WTC11 (cell line): ENCODE results near the gene MYO7B. TPM values are rescaled to one million over a fixed set of nuclear protein-coding genes. Genes with fewer than 3 reads are reported as not detected.

Experiments
- ATAC-seq: fragments of 200-7000 bp; cut with Tn5 transposase; 2 replicates; pipeline ENCODE4 v1.10.0; 2021; ENCODE audit warnings: mild to moderate bottlenecking, moderate library complexity
- CTCF ChIA-PET: fragments of 300-600 bp; sonication (Branson Sonifier 250); formaldehyde crosslinking; loops from one replicate; lab custom pipeline; 2021; ENCODE audit warnings: antibody characterized with exemption; lab: Charles Lee
- POLR2A ChIA-PET: fragments of 350-600 bp; sonication (Branson Sonifier 250); formaldehyde crosslinking; loops from one replicate; lab custom pipeline; 2021; ENCODE audit warnings: antibody characterized with exemption; lab: Charles Lee
- DNase-seq: peaks from one replicate; pipeline ENCODE4 v3.0.0; 2021; ENCODE audit warnings: low spot score
- H3K27ac Mint-ChIP-seq: 2 replicates; pipeline ENCODE4 v1.8.0; 2021; ENCODE audit warnings: mixed read lengths
- H3K27me3 Mint-ChIP-seq: 2 replicates; pipeline ENCODE4 v1.8.0; 2021; ENCODE audit warnings: low read depth, mild to moderate bottlenecking, moderate library complexity, mixed read lengths
- H3K36me3 Mint-ChIP-seq: 2 replicates; pipeline ENCODE4 v1.8.0; 2021; ENCODE audit warnings: mixed read lengths
- H3K4me1 Mint-ChIP-seq: 2 replicates; pipeline ENCODE4 v1.8.0; 2022; ENCODE audit warnings: mixed read lengths
- H3K4me3 Mint-ChIP-seq: 2 replicates; pipeline ENCODE4 v1.8.0; 2021; ENCODE audit warnings: mild to moderate bottlenecking, moderate library complexity, mixed read lengths
- H3K9me3 Mint-ChIP-seq: 2 replicates; pipeline ENCODE4 v1.8.0; 2021; ENCODE audit warnings: mixed read lengths
- AFF4 ChIP-seq: sonication (generic); formaldehyde crosslinking; IDR thresholded peaks from 2 replicates; pipeline ENCODE4 v1.8.1; 2023; ENCODE audit warnings: mild to moderate bottlenecking, missing genetic modification reagents, borderline replicate concordance
- AR ChIP-seq: fragments of 250-450 bp; sonication (Bioruptor Pico); IDR thresholded peaks from 2 replicates; pipeline ENCODE4 v1.9.0; 2021; ENCODE audit warnings: mild to moderate bottlenecking
- ATF1 ChIP-seq: sonication (generic); formaldehyde crosslinking; IDR thresholded peaks from 2 replicates; pipeline ENCODE4 v1.8.1; 2023; ENCODE audit warnings: mild to moderate bottlenecking, moderate library complexity, missing genetic modification reagents
- ATF6 ChIP-seq: sonication (generic); formaldehyde crosslinking; IDR thresholded peaks from 2 replicates; pipeline ENCODE4 v1.8.1; 2023; ENCODE audit warnings: mild to moderate bottlenecking, missing genetic modification reagents
- E2F1 ChIP-seq: sonication (generic); formaldehyde crosslinking; IDR thresholded peaks from 2 replicates; pipeline ENCODE4 v1.8.0; 2022; ENCODE audit warnings: mild to moderate bottlenecking, missing genetic modification reagents
- E2F5 ChIP-seq: sonication (generic); formaldehyde crosslinking; IDR thresholded peaks from 2 replicates; pipeline ENCODE4 v1.8.1; 2022; ENCODE audit warnings: mild to moderate bottlenecking, moderate library complexity, missing genetic modification reagents
- FOXP1 ChIP-seq: sonication (generic); formaldehyde crosslinking; IDR thresholded peaks from 2 replicates; pipeline ENCODE4 v1.8.0; 2022; ENCODE audit warnings: missing genetic modification reagents, mild to moderate bottlenecking, moderate library complexity, borderline replicate concordance
- FOXP4 ChIP-seq: sonication (generic); formaldehyde crosslinking; IDR thresholded peaks from 2 replicates; pipeline ENCODE4 v1.8.0; 2022; ENCODE audit warnings: mild to moderate bottlenecking, missing genetic modification reagents
- GABPB1 ChIP-seq: sonication (generic); formaldehyde crosslinking; IDR thresholded peaks from 2 replicates; pipeline ENCODE4 v1.8.1; 2023; ENCODE audit warnings: mild to moderate bottlenecking, missing genetic modification reagents
- GTF2I ChIP-seq: fragments of 250-450 bp; sonication (Bioruptor Pico); conservative IDR thresholded peaks from 2 replicates; pipeline ENCODE4 v1.4.0; 2021; ENCODE audit warnings: mild to moderate bottlenecking
- MLX ChIP-seq: sonication (generic); formaldehyde crosslinking; IDR thresholded peaks from 2 replicates; pipeline ENCODE4 v1.8.1; 2023; ENCODE audit warnings: mild to moderate bottlenecking, missing genetic modification reagents, moderate library complexity
- SP1 ChIP-seq: sonication (generic); formaldehyde crosslinking; conservative IDR thresholded peaks from 2 replicates; pipeline ENCODE4 v1.8.1; 2022; ENCODE audit warnings: missing genetic modification reagents
- TEAD4 ChIP-seq: sonication (generic); formaldehyde crosslinking; IDR thresholded peaks from 2 replicates; pipeline ENCODE4 v1.8.0; 2022; ENCODE audit warnings: mild to moderate bottlenecking, missing genetic modification reagents
- ZNF423 ChIP-seq: fragments of 250-450 bp; sonication (Bioruptor Pico); IDR thresholded peaks from 2 replicates; pipeline ENCODE4 v2.1.2; 2022; ENCODE audit warnings: mild to moderate bottlenecking, moderate library complexity
- ZNF425 ChIP-seq: fragments of 250-450 bp; sonication (Bioruptor Pico); conservative IDR thresholded peaks from 2 replicates; pipeline ENCODE4 v1.9.0; 2021; ENCODE audit warnings: mild to moderate bottlenecking
- ZNF512 ChIP-seq: sonication (generic); formaldehyde crosslinking; IDR thresholded peaks from 2 replicates; pipeline ENCODE4 v1.8.1; 2022; ENCODE audit warnings: missing genetic modification reagents, borderline replicate concordance
- ZSCAN18 ChIP-seq: fragments of 250-450 bp; sonication (Bioruptor Pico); IDR thresholded peaks from 2 replicates; pipeline ENCODE4 v2.1.2; 2022; ENCODE audit warnings: mild to moderate bottlenecking, moderate library complexity
- total RNA-seq: library from RNA; stranded (reverse); gene quantifications from 3 replicates; pipeline ENCODE4 v1.2.3, GENCODE V29; 2021

The MYO7B gene
- total RNA-seq, 1 experiment from 2014 or later, result not detected

GRCh38 chr2:127648321-127648720 is 112.8 kb downstream of the MYO7B start:
- Mint-ChIP-seq H3K36me3 (no peaks in the 10 kb centered on the region), H3K4me3 (no peak overlapping the region), H3K9me3 (no peaks in the 10 kb centered on the region), H3K27ac (no peak overlapping the region), H3K27me3 (peaks cover 2% of the 10 kb centered on the region; the same call in 1 of the 2 replicates), H3K4me1 (peaks cover 9% of the 10 kb centered on the region)
- ATAC-seq, result no peak
- POLR2A ChIA-PET, result interaction anchor here (1.1 kb wide), 1 partner anchor 37 kb away, joined by 3 read pairs; no protein-coding TSS in a partner anchor
- no peak for DNase-seq
- CTCF ChIA-PET, result interaction anchor here (1.0 to 4.3 kb wide), 3 partner anchors 47 to 89 kb away, joined by 3 to 120 read pairs (median 12); no protein-coding TSS in a partner anchor
- TF ChIP-seq FOXP1 (CRISPR knock-in tag) (no peak), TEAD4 (CRISPR knock-in tag) (no peak), AFF4 (CRISPR knock-in tag) (no peak), GTF2I (CRISPR knock-in tag) (no peak), ATF1 (CRISPR knock-in tag) (no peak), SP1 (CRISPR knock-in tag) (no peak), MLX (CRISPR knock-in tag) (no peak), FOXP4 (CRISPR knock-in tag) (no peak), GABPB1 (CRISPR knock-in tag) (no peak), E2F1 (no peak), ZNF512 (CRISPR knock-in tag) (no peak), ZSCAN18 (no peak), ATF6 (CRISPR knock-in tag) (no peak), ZNF425 (CRISPR knock-in tag) (no peak), E2F5 (CRISPR knock-in tag) (no peak), AR (CRISPR knock-in tag) (no peak), ZNF423 (CRISPR knock-in tag) (no peak)
